ENCODE measurements around the gene SLC10A3.

Gene SLC10A3

DNA sequence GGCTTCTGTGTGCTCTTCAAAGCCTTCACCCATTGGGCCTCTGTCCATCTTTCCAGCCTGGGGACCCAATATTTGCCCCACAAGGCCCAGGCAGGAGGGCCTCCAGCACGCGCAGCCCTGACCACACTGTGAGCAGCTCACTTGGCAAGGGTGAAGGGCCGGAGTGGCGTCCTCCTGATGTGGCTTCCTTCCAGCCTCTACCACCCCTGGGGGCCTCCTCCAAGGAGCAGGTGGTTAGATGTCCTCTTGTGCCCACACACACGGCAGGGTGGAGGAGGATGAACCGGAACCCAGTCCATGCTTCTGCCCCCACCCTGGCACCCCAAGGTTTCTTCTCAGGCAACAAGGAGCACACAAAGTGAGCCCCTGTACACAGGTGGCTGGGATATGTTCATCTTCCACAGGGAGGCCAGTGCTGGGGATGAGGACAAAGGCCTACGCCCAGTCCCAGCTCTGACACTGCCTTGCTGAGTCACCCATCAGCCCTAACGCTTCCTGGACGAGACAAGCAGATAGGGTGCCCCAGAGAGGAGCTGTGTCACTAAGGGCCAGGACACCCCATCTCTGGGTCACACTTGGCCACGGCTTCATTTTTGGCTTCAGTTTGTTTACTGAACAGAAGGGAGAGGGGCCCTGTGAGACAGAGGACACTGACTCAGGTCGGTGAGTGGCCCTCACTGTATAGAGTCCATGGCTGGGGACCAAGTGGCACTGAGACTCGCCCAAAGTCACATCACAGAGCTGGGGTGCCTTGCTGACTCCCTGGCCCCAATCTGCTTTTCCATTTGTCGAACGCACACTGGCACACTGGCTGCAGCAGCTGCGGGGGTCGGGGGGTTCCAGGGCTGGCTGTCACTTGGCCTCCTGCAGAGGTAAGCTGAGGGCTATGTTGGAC, 5.9 kb downstream of the SLC10A3 start:
- peak; percentile 31 for DNase-seq (ENCODE audit: low spot score)

DNA sequence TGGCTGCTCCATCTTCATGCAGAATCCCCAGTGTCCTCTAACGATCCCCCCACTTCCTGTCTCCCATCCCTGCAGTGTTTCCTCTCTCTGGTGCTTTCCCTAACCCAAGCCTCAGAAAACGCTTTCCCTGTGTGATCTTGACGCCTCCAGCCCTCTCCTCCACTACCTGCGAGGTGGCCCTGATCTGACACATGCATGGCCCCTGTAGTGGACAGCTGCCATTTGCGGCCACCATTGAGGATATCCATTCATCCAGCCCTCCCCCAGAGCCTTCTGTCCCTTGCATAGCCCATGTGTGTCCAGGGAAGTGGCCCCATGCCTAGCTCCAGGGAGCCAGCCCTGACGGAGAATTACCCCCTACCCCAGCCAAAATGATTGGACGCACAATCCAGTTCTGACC, 7.1 kb downstream of the SLC10A3 start:
- no peak for DNase-seq (ENCODE audit: low spot score)

DNA sequence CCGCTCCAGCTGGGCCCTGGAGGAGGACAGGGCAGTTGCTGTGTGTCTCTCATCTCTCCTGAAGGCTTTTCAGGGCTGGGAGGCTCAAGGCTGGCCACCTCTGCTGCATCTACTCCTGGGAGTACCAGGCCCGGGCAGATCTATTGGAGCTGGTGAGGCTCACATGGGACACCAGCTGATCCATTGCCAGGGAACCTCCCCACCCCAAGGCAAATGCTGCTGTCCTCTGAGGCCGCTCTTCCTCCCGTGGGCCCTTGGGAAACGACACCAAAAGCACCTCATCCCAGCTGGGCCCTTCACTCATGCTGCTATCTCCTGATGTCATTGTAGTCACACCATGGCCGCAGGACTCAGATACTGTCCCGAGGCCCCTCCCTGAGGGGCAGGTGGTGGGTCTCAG, 7.6 kb downstream of the SLC10A3 start:
- no peak for DNase-seq (ENCODE audit: low spot score)

DNA sequence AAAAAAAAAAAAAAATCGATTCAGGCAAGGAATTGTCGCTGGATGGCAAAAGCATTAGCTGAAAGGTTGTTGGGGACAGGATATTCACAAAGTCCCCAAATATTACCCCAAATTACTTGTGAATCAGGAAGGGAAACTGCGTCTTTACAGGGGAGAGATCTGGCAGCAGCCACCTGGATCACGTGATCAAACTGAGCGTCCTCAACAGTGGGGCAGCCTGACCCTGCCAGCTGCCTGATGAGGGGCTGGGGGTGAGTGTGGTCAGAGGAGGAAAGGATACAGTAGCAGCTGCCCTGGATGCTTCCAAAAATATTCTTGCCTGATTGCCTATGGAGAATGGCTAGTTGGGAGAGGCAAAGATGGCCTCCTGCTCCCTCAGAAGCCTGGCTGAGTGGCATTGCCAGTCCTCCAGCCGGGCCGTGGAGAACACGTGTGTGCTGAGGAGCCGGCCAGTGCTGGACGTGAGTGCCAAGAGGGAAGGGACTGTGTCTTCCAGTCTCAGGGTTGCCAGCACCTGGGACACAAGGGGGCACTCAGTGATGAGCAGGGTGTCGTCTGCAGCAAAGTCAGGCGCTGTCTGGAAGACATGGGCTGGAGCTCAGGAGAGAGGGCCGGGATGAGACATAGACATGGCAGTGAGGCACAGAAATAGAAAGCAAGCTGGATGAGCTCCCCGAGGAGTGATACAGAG, 8.4 kb downstream of the SLC10A3 start:
- DNase-seq (ENCODE audit: low spot score) = no peak

DNA sequence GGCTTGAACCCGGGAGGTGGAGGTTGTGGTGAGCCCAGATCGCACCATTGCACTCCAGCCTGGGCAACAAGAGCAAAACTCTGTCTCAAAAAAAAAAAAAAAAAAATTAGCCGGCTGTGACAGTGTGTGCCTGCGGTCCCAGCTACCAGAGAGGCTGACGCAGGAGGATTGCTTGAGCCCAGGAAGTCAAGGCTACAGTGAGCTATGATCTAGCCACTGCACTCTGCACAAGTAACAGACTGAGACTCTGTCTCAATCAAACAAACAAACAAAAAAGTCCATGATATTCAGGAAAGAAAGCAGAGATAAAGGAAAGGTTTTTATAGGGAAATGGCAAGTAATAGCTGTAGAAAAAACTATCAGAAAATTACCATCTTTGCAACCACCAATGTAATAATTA, 9.2 kb downstream of the SLC10A3 start:
- DNase-seq (ENCODE audit: low spot score) = no peak

DNA sequence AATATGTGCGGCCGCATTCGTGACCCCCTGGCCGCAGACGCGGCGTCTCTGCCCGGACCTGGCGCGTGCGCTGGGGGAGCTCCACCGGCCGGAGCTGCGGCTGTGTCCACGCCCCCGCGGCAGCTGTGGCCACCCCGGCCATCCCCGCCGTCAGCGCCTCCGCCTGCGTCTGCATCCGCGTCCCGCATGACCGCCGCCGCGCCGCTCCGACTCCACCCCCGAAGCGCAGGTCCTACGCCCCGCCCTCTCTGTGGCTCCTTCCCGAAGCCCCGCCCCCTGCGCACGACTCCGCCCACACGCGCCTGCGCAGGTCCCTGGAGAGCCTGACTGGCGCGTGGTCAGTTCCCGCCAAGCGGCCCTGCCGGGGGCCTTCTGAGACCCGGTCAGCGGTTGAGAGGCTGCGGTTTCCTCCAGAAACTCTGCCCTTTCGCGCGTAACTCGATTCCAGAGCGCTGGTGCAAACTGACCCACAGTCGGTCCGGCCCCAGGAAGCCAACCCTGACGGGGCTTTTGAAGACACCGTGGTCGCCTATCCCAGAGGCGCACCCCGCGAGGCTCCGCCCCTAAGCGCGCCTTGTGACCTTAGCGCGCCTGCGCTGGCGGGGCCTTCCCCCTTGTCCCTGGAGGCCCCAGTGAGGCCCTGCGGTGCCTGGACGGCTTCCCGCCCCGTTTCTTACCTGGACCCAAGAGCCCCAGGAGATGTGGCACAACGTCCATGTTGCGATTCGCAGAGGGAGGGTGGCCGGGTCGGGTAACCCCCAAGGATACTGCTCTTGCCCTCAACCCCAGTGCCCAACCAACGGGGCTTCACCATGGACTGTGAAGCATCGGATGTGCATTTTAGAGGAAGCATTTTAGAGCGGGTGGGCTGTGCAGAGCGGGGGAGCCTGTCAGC, 11.5 kb downstream of the SLC10A3 start, which contains the start of gene LAGE3:
TSS of gene LAGE3 (minus strand) at position 554 of the 895 bp plus-strand sequence. CDS start at position 188, 366 bp downstream.
- peak; percentile 88 for DNase-seq (ENCODE audit: low spot score)

DNA sequence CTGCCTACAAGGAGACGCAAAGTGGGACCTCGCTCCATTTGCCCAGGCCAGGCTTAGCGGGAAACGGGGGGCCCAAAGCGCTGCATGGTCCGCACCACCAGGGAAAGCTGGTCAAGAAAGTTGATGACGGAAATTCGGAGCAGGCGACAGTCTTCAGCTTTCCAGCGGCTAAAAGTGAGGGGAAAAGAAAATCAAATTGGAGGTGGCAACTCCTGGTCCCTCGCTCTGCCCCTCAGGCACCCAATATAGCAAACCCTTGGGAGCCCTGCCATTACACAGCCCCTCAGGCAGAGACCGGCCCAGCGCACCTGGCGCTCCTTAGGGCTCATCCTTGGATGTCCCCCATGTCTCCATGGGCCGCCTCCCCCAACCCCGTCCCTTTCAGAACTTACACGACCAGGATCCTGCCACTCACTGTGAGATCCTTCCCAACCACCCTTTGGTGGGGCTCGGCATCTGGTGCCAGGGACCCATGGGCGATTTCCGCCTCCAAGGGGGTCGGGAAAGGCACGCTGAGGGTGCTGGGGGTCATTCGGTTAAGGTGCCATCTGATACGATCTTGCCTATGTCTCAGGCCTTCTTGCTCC, 12.4 kb downstream of the SLC10A3 start:
- DNase-seq (ENCODE audit: low spot score) = no peak

DNA sequence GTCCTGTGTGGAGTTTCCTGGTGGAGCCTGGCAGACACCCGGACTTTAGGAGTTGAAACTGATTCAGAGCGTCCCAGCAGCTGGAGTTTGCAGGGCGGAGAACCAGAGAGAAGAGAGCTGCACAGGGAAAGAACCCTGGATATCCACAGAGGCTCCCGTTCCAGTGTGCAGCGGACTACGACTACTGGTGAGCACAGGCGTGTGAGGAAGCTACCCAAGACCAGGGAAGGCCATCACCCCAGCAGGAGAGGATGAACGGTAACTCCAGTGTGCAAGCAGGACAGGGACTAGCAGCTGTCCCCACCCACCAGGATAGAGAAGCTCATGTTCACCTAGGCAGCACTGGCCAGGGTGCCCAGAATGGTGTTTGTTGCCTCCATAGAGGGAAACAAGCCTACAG, 13.6 kb downstream of the SLC10A3 start:
- peak; percentile 24 for DNase-seq (ENCODE audit: low spot score)

DNA sequence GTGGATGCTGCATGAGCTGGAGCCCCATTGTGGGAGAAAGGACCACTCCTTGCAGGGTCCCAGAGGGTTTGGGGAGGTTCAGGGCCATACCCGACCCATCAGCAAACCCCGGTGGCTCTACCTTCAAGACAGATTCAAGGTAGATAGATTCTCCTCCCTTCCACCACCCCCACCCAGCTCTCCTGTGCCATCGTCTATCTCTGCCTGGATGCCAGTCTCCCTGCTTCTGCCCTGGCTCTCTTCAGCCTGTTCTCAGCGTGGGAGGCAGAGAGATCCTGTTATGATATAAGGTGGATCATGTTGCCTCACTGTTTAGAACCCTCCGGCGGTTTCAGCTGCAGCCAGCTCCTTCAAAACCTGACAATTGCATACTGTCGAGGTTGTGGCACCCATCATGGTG, 16.7 kb downstream of the SLC10A3 start:
- DNase-seq (ENCODE audit: low spot score) = no peak

DNA sequence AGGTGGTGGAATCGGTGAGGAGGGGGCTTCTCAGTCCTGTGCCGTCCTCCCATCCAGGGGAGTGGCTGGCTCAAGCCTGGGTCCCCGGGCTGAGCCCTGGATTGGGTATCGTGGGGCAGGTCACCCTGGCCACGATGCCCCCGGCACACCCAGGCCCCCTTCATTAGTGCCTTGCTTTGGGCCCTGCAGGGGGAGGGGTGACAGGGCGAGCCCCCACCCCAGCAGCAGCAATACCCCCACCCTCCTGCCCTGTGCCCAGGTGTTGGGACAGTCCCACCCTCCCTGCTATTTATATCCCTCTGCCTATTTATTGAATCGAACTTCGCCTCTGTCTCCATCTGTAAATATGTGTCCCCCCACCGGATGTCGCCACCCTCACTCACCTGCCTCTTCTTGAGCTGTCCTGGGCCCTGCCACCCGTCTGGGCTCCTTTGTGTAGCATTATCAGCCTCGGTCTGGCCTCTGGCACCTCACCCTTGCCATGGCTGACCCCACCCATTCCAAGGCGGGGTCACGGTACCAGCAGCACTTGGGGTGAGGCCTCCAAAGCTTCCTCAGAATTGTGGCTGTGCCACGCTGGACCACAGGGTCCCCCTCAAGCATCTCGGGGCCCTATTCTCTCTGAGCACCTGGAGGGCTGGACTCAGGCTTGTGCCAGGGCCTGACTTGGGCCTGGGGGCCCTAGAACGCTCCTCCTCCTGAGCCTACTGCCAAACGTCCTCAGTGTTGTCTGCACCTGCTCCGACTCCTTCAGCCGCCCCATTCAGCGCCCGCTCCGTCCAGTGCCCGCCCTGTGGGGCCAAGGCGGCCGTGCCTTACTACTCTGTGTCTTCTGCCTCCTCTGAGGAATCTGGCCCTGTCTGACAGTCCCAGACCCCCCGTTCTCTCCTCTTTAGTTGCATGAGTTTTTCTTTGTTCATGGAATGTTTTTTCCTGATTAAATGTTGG, 17.5 kb downstream of the SLC10A3 start:
- DNase-seq (ENCODE audit: low spot score) = no peak

DNA sequence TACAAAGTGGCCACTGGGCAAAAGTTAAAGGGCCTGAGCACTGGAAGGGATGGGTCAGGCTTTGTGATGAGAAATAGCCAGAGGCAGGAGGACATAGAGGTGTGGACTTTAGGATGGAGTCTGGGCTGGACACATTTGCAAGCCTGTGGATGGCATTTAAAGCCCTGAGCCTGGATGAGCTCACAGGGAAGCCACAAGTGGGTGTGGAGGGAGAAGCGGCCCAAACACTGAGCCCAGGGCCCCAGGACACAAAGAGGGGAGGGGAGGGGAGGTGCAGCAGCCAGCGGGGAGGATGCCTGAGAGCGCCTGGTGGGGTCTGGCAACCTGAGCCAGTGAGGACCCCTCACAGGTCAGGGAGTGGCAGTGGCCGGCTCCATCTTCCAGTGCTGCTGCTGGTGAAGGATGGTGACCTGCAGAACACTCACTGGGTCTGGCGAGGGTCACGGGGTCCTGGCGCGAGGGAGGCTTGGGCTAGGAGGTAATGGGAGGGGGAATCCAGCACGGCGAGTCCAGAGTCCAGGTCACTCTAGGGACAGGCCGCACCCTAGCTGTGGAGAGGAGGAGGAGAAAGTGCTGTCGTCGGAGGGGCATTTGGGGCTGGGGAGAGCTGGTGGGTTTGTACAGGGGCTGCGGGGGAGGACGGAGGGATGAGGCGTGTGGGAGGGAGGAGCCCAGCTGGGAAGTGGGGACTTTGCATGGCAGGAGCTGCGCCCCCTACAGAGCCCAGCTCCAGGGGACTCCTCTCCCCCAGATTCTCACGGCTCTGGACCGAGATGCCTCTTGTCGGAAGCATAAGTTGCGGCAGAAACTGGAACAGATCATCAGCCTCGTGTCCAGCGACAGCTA, 18.4 kb downstream of the SLC10A3 start:
- no peak for DNase-seq (ENCODE audit: low spot score)

DNA sequence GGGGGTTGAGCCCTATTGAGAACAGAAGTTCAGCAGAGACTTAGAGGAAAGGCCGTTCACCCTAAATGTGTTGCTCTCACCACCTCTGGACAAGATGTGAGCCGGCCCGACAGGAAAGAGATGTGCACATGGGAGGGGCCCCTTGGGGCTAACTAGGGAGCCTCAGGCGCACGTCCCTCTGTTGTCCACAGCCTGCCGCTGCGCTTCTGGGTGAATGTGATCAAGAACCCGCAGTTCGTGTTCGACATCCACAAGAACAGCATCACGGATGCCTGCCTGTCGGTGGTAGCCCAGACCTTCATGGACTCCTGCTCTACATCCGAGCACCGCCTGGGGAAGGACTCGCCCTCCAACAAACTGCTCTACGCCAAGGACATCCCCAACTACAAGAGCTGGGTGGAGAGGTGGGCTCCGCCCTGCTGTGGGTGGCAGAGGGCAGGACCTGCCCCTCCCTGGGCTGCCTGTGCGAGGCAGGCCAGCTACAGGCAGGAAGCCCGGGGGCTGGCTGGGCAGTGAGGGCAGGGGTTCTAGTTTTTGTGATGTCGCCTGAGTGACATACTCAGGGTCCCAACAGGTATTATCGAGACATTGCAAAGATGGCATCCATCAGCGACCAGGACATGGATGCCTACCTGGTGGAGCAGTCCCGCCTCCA, 19.4 kb downstream of the SLC10A3 start:
- no peak for DNase-seq (ENCODE audit: low spot score)

DNA sequence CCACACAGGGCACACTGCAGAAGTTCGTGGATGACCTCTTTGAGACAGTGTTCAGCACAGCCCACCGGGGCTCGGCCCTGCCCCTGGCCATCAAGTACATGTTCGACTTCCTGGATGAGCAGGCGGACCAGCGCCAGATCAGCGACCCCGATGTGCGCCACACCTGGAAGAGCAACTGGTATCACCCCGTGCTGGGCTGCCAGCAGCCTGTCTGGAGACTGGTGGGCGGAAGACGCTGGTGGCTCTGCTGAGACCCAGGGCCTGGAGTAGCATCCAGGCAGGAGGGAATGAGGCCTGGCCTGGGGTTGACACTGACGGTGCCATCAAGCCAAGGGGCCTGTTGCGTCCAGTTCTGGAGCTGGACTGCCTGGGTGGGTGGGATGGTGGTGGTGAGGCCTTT, 20.0 kb downstream of the SLC10A3 start:
- DNase-seq (ENCODE audit: low spot score) = no peak

DNA sequence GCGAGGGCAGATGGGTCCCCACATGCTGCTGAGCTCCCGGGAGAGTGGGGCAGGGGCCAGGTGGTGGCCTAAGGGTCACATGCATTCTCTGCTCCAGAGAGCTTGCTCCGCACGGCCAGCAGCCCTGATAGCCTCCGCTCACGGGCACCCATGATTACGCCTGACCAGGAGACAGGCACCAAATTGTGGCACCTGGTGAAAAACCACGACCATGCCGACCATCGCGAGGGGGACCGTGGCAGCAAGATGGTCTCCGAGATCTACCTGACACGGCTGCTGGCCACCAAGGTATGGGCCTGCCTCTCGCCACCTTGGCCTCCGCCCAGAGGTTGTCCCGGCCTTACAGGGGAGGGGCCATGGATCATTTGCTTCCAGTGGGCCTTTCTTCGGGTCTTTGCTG, 20.5 kb downstream of the SLC10A3 start:
- DNase-seq (ENCODE audit: low spot score) = no peak

DNA sequence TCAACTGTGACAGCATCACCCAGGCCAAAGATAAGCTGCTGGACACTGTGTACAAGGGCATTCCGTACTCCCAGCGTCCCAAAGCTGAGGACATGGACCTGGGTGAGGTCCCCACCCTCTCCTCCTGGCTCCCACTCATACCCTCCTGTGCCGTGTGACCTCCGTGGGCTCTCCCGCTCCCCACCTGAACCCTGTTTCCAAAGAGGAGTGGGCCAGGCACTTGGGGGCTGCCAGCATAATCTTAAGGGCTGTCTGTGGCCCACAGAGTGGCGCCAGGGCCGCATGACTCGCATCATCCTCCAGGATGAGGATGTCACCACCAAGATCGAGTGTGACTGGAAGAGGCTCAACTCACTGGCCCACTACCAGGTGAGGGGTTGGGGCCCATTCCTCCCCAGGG, 21.3 kb downstream of the SLC10A3 start:
- DNase-seq (ENCODE audit: low spot score) = no peak

DNA sequence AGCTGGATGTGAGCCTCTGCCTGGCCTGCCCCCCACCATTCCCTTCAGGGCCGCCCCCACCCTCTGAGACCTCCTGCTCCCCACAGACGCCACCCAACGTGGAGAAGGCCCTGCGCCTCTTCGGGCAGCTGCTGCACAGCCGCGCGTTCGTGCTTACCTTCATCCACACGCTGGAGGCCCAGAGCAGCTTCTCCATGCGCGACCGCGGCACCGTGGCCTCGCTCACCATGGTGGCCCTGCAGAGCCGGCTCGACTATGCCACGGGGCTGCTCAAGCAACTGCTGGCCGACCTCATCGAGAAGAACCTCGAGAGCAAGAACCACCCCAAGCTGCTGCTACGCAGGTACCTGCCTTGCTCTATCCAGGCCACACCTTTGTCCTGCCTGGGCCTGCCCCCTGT, 22.2 kb downstream of the SLC10A3 start:
- no peak for DNase-seq (ENCODE audit: low spot score)

DNA sequence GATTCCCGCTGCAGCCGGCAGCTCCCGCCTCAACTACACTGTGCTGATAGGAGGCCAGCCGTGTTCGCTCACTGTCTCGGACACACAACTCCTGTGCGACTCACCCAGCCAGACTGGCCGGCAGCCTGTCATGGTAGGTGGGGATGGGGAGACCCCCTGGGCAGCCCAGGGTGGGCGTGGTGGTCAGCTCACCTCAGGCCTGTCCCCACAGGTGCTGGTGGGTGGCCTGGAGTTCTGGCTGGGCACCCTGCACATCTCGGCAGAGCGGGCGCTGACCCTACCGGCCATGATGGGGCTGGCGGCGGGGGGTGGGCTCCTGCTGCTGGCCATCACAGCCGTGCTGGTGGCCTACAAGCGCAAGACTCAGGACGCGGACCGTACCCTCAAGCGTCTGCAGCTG, 22.9 kb downstream of the SLC10A3 start:
- no peak for DNase-seq (ENCODE audit: low spot score)

DNA sequence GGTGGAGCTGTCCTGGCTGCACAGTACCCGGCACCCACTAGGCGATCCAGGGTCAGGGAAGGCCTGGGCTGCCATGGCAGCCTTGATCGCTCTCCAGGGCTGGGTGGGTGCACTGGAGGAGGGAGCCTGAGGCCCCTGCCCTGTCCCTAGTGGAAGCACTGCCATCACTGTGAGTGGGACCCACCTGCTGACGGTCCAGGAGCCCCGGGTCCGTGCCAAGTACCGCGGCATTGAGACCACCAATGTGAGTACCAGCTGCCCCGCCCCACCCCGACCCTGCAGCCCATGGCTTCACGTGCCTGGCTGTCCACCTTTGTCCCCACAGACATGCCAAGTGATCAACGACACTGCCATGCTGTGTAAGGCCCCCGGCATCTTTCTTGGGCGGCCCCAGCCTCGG, 23.5 kb downstream of the SLC10A3 start:
- DNase-seq (ENCODE audit: low spot score) = no peak

DNA sequence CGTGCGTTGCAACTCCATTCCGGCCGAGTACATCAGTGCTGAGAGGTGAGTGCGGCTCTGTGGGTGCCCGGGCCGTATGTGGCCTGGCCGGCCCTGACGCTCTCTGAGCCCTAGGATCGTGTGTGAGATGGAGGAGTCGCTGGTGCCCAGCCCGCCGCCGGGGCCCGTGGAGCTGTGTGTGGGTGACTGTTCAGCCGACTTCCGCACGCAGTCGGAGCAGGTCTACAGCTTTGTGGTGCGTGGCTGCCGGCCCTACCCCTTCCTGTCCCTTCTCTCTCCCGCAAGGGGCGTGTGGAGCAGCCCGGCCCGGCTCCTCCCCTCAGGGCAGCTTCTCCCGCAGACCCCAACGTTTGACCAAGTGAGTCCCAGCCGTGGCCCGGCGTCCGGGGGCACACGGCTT, 24.4 kb downstream of the SLC10A3 start:
- DNase-seq (ENCODE audit: low spot score) = no peak
